Cardiac muscle cell (in vitro differentiated cells and primary cell): Measurements from ENCODE around the gene OXNAD1. TPM values are rescaled to one million over a fixed set of nuclear protein-coding genes. Genes with fewer than 3 reads are reported as not detected.

ENCODE experiments used
- DNase-seq, 2 donors: peaks; one replicate each; pipeline versions ENCODE4 v3.0.0 to v3.0.0-alpha.2; 2010 to 2017; ENCODE audit warnings: low read depth in 1 of 2, low spot score in 1 of 2
- H3K27ac ChIP-seq: fragments of 200-600 bp; sonication (generic); 2 replicates; pipeline ENCODE4 v1.5.1; 2016
- H3K27me3 ChIP-seq: fragments of 200-600 bp; sonication (generic); 2 replicates; pipeline ENCODE4 v1.6.0; 2016; ENCODE audit warnings: control low read depth
- H3K36me3 ChIP-seq: fragments of 200-600 bp; sonication (generic); 2 replicates; pipeline ENCODE4 v1.5.1; 2016; ENCODE audit warnings: control low read depth
- H3K4me1 ChIP-seq: fragments of 200-600 bp; sonication (generic); 2 replicates; pipeline ENCODE4 v1.8.1; 2017; ENCODE audit warnings: low read depth, mild to moderate bottlenecking, mixed run types
- H3K4me3 ChIP-seq: fragments of 200-600 bp; sonication (generic); 2 replicates; pipeline ENCODE4 v1.5.1; 2016; ENCODE audit warnings: mild to moderate bottlenecking
- H3K9me3 ChIP-seq: fragments of 200-600 bp; sonication (generic); 2 replicates; pipeline ENCODE4 v1.5.1; 2017; ENCODE audit warnings: low read depth, mild to moderate bottlenecking, control low read depth
- CTCF ChIP-seq: IDR thresholded peaks from 2 replicates; pipeline ENCODE4 v1.5.1; 2012; ENCODE audit warnings: low read depth, mild to moderate bottlenecking, low read length
- polyA plus RNA-seq: library from polyadenylated mRNA; unstranded; fragments of >200 nt; fragmentation: Nextera tagmentation; extraction: Ambion mirVana; gene quantifications from 2 replicates; pipeline ENCODE4 v1.2.1, GENCODE V29; 2016
- total RNA-seq: library from RNA; depleted of rRNA; stranded (reverse); fragments of >200 nt; gene quantifications from 2 replicates; pipeline ENCODE4 v1.2.3, GENCODE V29; 2016

OXNAD1 gene
- total and polyA plus RNA-seq, 2 experiments from 2014 or later = 33.6 to 33.7 TPM

GRCh38 chr3:16279010-16279801 lies 14.2 kb downstream of the OXNAD1 start:
- Histone ChIP-seq H3K27ac (no peak overlapping the region), H3K9me3 (no peaks in the 10 kb centered on the region), H3K4me3 (no peak overlapping the region), H3K4me1 (no peaks in the 10 kb centered on the region), H3K36me3 (peaks cover 34% of the 10 kb centered on the region), H3K27me3 (no peaks in the 10 kb centered on the region)
- TF ChIP-seq CTCF = no peak
- DNase-seq = no peak

GRCh38 chr3:16280671-16281070 lies 15.7 kb downstream of the OXNAD1 start:
- no peak for DNase-seq
- Histone ChIP-seq H3K4me1 (peaks cover 8% of the 10 kb centered on the region), H3K27ac (no peak overlapping the region), H3K9me3 (no peaks in the 10 kb centered on the region), H3K4me3 (no peak overlapping the region), H3K27me3 (no peaks in the 10 kb centered on the region), H3K36me3 (peaks cover 21% of the 10 kb centered on the region)
- TF ChIP-seq CTCF = no peak

GRCh38 chr3:16284633-16285032 lies 19.6 kb downstream of the OXNAD1 start:
- Histone ChIP-seq H3K27ac (no peak overlapping the region), H3K27me3 (no peaks in the 10 kb centered on the region), H3K9me3 (no peaks in the 10 kb centered on the region), H3K4me1 (peaks cover 41% of the 10 kb centered on the region), H3K4me3 (no peak overlapping the region), H3K36me3 (peaks cover 12% of the 10 kb centered on the region)
- DNase-seq = no peak
- no peak for TF ChIP-seq CTCF

DNA sequence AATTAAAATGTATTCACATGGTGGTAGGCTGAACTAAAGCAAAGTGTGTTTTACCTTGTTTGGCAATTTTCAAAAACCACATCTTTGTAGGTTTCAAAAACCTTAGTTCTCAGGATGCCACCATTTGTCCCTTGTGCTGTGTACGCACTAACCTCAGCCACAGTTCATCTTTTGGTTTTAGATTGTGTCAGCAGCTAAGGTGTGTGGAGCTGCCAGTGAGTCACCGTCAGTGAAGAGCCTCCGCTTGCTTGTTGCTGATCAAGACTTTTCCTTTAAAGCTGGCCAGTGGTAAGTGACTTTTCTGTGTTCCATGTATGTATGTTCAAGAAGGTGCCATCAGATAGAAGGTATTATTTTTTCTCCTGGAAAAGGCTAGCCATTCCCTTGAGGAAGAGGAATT lies 21.1 kb downstream of the OXNAD1 start:
- H3K27me3 ChIP-seq = no peaks in the 10 kb centered on the region
- H3K27ac ChIP-seq = peak overlapping the region; percentile 86
- no peaks in the 10 kb centered on the region for H3K9me3 ChIP-seq
- H3K36me3 ChIP-seq = peaks cover 8% of the 10 kb centered on the region
- peaks cover 52% of the 10 kb centered on the region for H3K4me1 ChIP-seq
- no peak for DNase-seq
- no peak overlapping the region for H3K4me3 ChIP-seq
- no peak for TF ChIP-seq CTCF

GRCh38 chr3:16286751-16287543 lies 21.9 kb downstream of the OXNAD1 start:
- Histone ChIP-seq H3K4me1 (peaks cover 52% of the 10 kb centered on the region), H3K9me3 (no peaks in the 10 kb centered on the region), H3K36me3 (peaks cover 5% of the 10 kb centered on the region), H3K27ac (peak overlapping the region; percentile 86), H3K27me3 (no peaks in the 10 kb centered on the region), H3K4me3 (no peak overlapping the region)
- peak in 1 of 2 donors; percentile 66 for DNase-seq
- no peak for TF ChIP-seq CTCF
